Peyer's patch (tissue), 4 donors: ENCODE data around the gene PLCH2. TPM values are rescaled to one million over a fixed set of nuclear protein-coding genes. Genes with fewer than 3 reads are reported as not detected.

Experiments used
- DNase-seq, 3 donors: peaks; one replicate each; pipeline ENCODE4 v3.0.0-alpha.2; 2017 to 2019
- H3K27ac ChIP-seq, 4 donors: fragments of 200-600 bp; sonication (generic); one replicate each; pipeline ENCODE4 v1.5.1; 2016 to 2019
- H3K27me3 ChIP-seq, 2 donors: fragments of 200-600 bp; sonication (generic); one replicate each; pipeline ENCODE4 v1.5.1; 2019
- H3K36me3 ChIP-seq, 3 donors: fragments of 200-600 bp; sonication (generic); one replicate each; pipeline ENCODE4 v1.5.1; 2016 to 2019
- H3K4me1 ChIP-seq, 4 donors: fragments of 200-600 bp; sonication (generic); one replicate each; pipeline ENCODE4 v1.5.1; 2016 to 2019
- H3K4me3 ChIP-seq, 4 donors: fragments of 200-600 bp; sonication (generic); 1 replicate in 3 of 4; 2 replicates in 1 of 4; pipeline ENCODE4 v1.5.1; 2016 to 2019; ENCODE audit warnings: mild to moderate bottlenecking in 1 of 4
- H3K9me3 ChIP-seq, 4 donors: fragments of 200-600 bp; sonication (generic); one replicate each; pipeline ENCODE4 v1.5.1; 2016 to 2019; ENCODE audit warnings: mild to moderate bottlenecking in 1 of 4
- POLR2A ChIP-seq, 2 donors: fragments of 450-650 bp; IDR thresholded peaks; one replicate each; pipeline ENCODE4 v1.5.1; 2017; ENCODE audit warnings: antibody characterized with exemption in 2 of 2, mild to moderate bottlenecking in 2 of 2, moderate library complexity in 2 of 2
- total RNA-seq, 4 donors: library from RNA; depleted of rRNA; stranded (reverse); fragments of >200 nt; gene quantifications; one replicate each; pipeline ENCODE4 v1.1.0, GENCODE V29; 2016
- TF ChIP-seq, protein P1 (sequence below), 6 experiments: fragments of 450-650 bp in 4 of 6; fragments of 200-600 bp in 2 of 6; sonication (generic) in 1 of 6; IDR thresholded peaks; one replicate each; pipeline ENCODE4 v1.5.1; 2017 to 2019; ENCODE audit warnings: antibody characterized with exemption in 6 of 6, mild to moderate bottlenecking in 3 of 6, moderate library complexity in 1 of 6

PLCH2 gene
- total RNA-seq, 4 donors from 2014 or later, result 2.5 to 18.3 (median 7.8) TPM

DNA sequence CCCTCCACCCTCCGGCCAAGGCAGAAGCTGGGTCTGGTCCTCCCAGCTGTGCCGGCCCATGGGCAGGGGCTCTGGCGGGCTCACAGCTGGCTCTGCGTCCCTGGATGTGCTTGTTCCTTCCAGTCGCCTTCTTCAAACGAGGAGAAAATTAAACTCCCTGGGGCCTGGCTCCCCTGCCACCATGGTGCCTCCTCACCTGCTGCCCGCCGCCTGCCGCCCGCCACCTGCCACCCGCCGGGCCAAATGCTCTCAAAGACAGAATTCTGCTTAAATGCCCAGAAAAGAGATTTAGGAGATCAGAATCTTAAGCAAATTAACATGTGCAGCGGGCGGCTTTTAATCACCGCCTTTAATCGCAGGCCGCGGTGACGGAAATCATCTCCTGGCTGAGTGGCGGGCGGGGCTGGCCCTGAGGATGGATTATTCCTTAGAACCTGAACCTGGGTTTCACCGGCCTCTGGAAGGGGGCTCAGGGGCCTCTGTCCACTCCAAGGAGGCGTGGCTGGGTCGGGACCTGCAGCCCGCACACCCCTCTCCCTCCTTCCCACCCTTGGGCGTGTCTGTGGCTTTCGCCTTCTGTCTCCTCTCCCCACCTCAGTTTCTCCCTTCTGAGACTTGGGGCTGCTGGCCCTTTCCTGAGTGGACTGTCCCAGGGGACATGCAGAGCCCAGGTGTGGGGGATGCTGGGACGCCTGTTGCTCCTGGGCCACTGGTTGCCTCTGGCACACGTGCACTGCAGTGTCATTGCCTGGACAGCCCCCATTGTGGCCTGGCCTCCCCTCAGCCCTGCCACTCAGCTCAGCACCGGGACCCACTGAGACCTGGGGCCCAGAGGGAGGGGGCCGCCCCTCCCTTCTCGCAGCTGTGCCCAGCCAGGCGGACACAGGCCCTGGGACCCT lies 10.5 kb upstream of the PLCH2 start:
- peaks cover 0 to 13% (median 4%) of the 10 kb centered on the region in 4 donors for H3K4me1 ChIP-seq
- TF ChIP-seq, protein P1, sequence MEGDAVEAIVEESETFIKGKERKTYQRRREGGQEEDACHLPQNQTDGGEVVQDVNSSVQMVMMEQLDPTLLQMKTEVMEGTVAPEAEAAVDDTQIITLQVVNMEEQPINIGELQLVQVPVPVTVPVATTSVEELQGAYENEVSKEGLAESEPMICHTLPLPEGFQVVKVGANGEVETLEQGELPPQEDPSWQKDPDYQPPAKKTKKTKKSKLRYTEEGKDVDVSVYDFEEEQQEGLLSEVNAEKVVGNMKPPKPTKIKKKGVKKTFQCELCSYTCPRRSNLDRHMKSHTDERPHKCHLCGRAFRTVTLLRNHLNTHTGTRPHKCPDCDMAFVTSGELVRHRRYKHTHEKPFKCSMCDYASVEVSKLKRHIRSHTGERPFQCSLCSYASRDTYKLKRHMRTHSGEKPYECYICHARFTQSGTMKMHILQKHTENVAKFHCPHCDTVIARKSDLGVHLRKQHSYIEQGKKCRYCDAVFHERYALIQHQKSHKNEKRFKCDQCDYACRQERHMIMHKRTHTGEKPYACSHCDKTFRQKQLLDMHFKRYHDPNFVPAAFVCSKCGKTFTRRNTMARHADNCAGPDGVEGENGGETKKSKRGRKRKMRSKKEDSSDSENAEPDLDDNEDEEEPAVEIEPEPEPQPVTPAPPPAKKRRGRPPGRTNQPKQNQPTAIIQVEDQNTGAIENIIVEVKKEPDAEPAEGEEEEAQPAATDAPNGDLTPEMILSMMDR (IDR thresholded peaks at IDR 0.05), result no peak
- no peak for TF ChIP-seq POLR2A (IDR thresholded peaks at IDR 0.05)
- no peak overlapping the region for H3K27ac ChIP-seq
- H3K36me3 ChIP-seq, result no peaks in the 10 kb centered on the region
- H3K9me3 ChIP-seq, result no peaks in the 10 kb centered on the region
- no peak overlapping the region for H3K4me3 ChIP-seq
- DNase-seq, result no peak
- H3K27me3 ChIP-seq, result no peaks in the 10 kb centered on the region

GRCh38 chr1:2466270-2466665 lies 9.8 kb upstream of the PLCH2 start:
- Histone ChIP-seq H3K4me3 (no peak overlapping the region), H3K27me3 (no peaks in the 10 kb centered on the region), H3K9me3 (no peaks in the 10 kb centered on the region), H3K4me1 (peaks cover 0 to 13% (median 4%) of the 10 kb centered on the region in 4 donors), H3K36me3 (no peaks in the 10 kb centered on the region), H3K27ac (no peak overlapping the region)
- no peak for TF ChIP-seq POLR2A (IDR thresholded peaks at IDR 0.05)
- TF ChIP-seq, protein P1 (IDR thresholded peaks at IDR 0.05), result no peak
- no peak for DNase-seq

GRCh38 chr1:2466958-2467554 lies 9.0 kb upstream of the PLCH2 start:
- no peaks in the 10 kb centered on the region for H3K27me3 ChIP-seq
- no peak for TF ChIP-seq POLR2A (IDR thresholded peaks at IDR 0.05)
- TF ChIP-seq, protein P1 (IDR thresholded peaks at IDR 0.05), result no peak
- DNase-seq, result no peak
- no peak overlapping the region for H3K27ac ChIP-seq
- no peak overlapping the region for H3K4me3 ChIP-seq
- H3K36me3 ChIP-seq, result no peaks in the 10 kb centered on the region
- H3K9me3 ChIP-seq, result no peaks in the 10 kb centered on the region
- peaks cover 0 to 13% (median 4%) of the 10 kb centered on the region in 4 donors for H3K4me1 ChIP-seq

- Histone ChIP-seq H3K27me3 (no peaks in the 10 kb centered on the region), H3K36me3 (no peaks in the 10 kb centered on the region), H3K9me3 (no peaks in the 10 kb centered on the region), H3K4me3 (no peak overlapping the region), H3K27ac (no peak overlapping the region), H3K4me1 (peaks cover 0 to 13% (median 4%) of the 10 kb centered on the region in 4 donors)
- DNase-seq, result no peak
- TF ChIP-seq, protein P1 (IDR thresholded peaks at IDR 0.05), result no peak
Measured at GRCh38 chr1:2468041-2468472, 8.0 kb upstream of the PLCH2 start.

- no peaks in the 10 kb centered on the region for H3K27me3 ChIP-seq
- no peaks in the 10 kb centered on the region for H3K36me3 ChIP-seq
- TF ChIP-seq POLR2A (IDR thresholded peaks at IDR 0.05), result no peak
- TF ChIP-seq, protein P1 (IDR thresholded peaks at IDR 0.05), result no peak
- no peaks in the 10 kb centered on the region for H3K9me3 ChIP-seq
- H3K27ac ChIP-seq, result no peak overlapping the region
- DNase-seq, result no peak
- no peak overlapping the region for H3K4me3 ChIP-seq
- H3K4me1 ChIP-seq, result peaks cover 0 to 13% (median 4%) of the 10 kb centered on the region in 4 donors
Measured at GRCh38 chr1:2468540-2468939, 7.5 kb upstream of the PLCH2 start.
